Thoracic aorta (tissue), 2 donors: Measurements from ENCODE around the gene NKX1-1. TPM values are rescaled to one million over a fixed set of nuclear protein-coding genes. Genes with fewer than 3 reads are reported as not detected.
"Not testable (repeated sequence)": the region's sequence is repeated elsewhere in the genome, so short reads cannot be mapped to it uniquely, and the experiment has no call there.

Experiments
- ATAC-seq: fragments of 150-250 bp; one replicate; pipeline ENCODE4 v1.8.0; 2017; ENCODE audit warnings: low read depth; ENCODE audit not compliant: insufficient number of reproducible peaks, low FRiP score
- DNase-seq: peaks from one replicate; pipeline ENCODE4 v3.0.0-alpha.2; 2020; ENCODE audit warnings: low spot score
- H3K27ac ChIP-seq, 2 donors: fragments of 200-600 bp; sonication (generic); 1 replicate in 1 of 2; 2 replicates in 1 of 2; pipeline ENCODE4 v1.5.1; 2016; ENCODE audit warnings: mild to moderate bottlenecking in 2 of 2, moderate library complexity in 2 of 2
- H3K27me3 ChIP-seq: fragments of 200-600 bp; sonication (generic); replicated peaks from 2 replicates; pipeline ENCODE4 v1.6.0; 2016; ENCODE audit warnings: mild to moderate bottlenecking; ENCODE audit not compliant: insufficient read depth
- H3K36me3 ChIP-seq: fragments of 200-600 bp; sonication (generic); one replicate; pipeline ENCODE4 v1.5.1; 2016
- H3K4me1 ChIP-seq, 2 donors: fragments of 200-600 bp; sonication (generic); 1 replicate in 1 of 2; 2 replicates in 1 of 2; pipeline versions ENCODE4 v1.5.1 to v1.6.0; 2016; ENCODE audit warnings: low read depth in 2 of 2, mild to moderate bottlenecking in 1 of 2; ENCODE audit not compliant: control insufficient read depth in 1 of 2
- H3K4me3 ChIP-seq: fragments of 200-600 bp; sonication (generic); 2 replicates; pipeline ENCODE4 v1.5.1; 2016; ENCODE audit warnings: mild to moderate bottlenecking
- H3K9me3 ChIP-seq: fragments of 200-600 bp; sonication (generic); 2 replicates; pipeline ENCODE4 v1.5.1; 2016
- total RNA-seq, 2 donors: library from RNA; depleted of rRNA; stranded (reverse); fragments of >200 nt; gene quantifications; one replicate each; pipeline versions ENCODE4 v1.1.0 to v1.2.3, GENCODE V29; 2016
- TF ChIP-seq, protein P1 (sequence below): fragments of 200-600 bp; sonication (generic); IDR thresholded peaks from one replicate; pipeline ENCODE4 v1.5.1; 2019; ENCODE audit warnings: antibody characterized with exemption

The NKX1-1 gene
- total RNA-seq, 2 donors from 2014 or later, result not detected

DNA sequence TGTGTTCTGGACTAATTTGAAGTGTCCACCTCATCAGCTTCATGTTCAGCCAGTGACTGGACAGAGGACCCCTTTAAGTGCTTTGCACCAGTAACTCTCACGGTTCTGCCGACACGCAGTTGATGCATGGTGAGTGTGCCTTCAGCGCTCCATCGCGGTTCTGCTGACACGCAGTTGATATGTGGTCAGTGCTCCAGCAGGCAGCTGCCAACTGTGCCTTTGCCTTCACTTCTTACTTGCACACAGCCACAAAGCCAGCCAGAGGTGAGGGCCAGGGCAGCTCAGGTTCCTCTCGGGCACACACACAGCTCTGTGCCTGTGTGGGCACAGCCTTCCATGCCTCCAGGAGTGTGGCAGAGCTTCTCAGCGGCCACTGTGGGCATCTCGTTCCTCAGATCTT, 12.4 kb downstream of the NKX1-1 start:
- no peak for DNase-seq
- TF ChIP-seq, protein P1, sequence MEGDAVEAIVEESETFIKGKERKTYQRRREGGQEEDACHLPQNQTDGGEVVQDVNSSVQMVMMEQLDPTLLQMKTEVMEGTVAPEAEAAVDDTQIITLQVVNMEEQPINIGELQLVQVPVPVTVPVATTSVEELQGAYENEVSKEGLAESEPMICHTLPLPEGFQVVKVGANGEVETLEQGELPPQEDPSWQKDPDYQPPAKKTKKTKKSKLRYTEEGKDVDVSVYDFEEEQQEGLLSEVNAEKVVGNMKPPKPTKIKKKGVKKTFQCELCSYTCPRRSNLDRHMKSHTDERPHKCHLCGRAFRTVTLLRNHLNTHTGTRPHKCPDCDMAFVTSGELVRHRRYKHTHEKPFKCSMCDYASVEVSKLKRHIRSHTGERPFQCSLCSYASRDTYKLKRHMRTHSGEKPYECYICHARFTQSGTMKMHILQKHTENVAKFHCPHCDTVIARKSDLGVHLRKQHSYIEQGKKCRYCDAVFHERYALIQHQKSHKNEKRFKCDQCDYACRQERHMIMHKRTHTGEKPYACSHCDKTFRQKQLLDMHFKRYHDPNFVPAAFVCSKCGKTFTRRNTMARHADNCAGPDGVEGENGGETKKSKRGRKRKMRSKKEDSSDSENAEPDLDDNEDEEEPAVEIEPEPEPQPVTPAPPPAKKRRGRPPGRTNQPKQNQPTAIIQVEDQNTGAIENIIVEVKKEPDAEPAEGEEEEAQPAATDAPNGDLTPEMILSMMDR, result no peak
- H3K9me3 ChIP-seq, result peaks cover 5% of the 10 kb centered on the region
- no peak overlapping the region for H3K4me3 ChIP-seq
- no peaks in the 10 kb centered on the region for H3K27me3 ChIP-seq
- peaks cover 18% of the 10 kb centered on the region for H3K36me3 ChIP-seq
- ATAC-seq, result no peak
- no peaks in the 10 kb centered on the region for H3K4me1 ChIP-seq
- H3K27ac ChIP-seq, result no peak overlapping the region

- H3K4me1 ChIP-seq, H3K27ac ChIP-seq, ATAC-seq, H3K4me3 ChIP-seq, DNase-seq, H3K27me3 ChIP-seq: not testable (repeated sequence)
- peaks cover 23% of the 10 kb centered on the region for H3K36me3 ChIP-seq
- H3K9me3 ChIP-seq, result peaks cover 10% of the 10 kb centered on the region
Measured at GRCh38 chr4:1393363-1393762, 12.9 kb downstream of the NKX1-1 start.

DNA sequence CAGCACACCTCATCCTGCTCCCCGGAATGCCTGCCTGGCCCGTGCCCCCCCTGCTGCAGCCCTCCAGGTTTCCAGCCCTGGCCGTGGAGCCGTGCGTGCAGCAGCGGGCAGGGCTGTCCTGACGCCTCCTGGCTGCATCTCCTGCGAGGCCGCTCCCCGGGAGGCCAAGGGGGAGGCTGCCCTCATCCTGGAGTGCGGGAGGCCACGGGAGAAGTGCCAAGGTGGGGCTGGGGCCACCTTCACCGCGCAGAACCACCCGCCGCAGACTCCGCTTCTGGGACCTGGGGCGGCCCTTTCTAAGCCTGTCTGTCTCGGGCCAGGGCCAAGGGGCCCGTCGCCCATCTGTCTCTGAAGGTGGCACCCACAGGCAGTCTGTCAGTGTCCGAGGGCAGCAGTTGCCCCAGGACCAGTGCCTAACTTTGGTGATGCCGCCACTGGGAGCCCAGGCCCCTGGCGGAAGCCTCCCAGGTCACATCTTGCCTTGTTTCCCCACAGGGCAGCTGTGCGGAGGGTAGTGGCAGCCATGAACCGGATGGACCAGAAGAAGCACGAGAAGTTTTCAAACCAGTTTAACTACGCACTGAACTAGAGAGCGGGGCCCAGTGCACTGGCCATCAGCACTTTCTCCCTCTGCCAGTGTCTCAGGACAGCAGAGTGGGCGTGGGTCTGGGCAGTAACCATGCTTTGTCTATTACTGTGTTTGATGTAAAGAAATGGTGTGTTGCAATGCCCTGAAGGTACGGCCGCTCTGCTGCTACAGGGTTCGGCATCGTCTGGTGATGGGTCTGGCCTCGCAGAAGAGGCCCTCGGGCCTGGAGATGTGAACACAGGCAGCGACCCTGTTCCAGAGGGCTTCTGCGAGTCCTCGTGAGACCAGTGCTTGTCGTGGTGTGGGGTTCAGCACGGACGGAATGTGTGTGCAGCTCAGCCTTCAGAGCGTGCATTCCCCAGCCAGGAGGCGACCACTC, 20.6 kb downstream of the NKX1-1 start:
- TF ChIP-seq, protein P1, result no peak
- DNase-seq (no peak), ATAC-seq (no peak)
- peaks cover 32% of the 10 kb centered on the region for H3K36me3 ChIP-seq
- H3K27me3 ChIP-seq, result no peaks in the 10 kb centered on the region
- H3K4me3 ChIP-seq, result no peak overlapping the region
- H3K9me3 ChIP-seq, result peaks cover 8% of the 10 kb centered on the region
- H3K4me1 ChIP-seq, result no peaks in the 10 kb centered on the region
- no peak overlapping the region for H3K27ac ChIP-seq

GRCh38 chr4:1384675-1385372, 21.4 kb downstream of the NKX1-1 start:
- ATAC-seq (no peak), DNase-seq (no peak)
- no peaks in the 10 kb centered on the region for H3K27me3 ChIP-seq
- no peaks in the 10 kb centered on the region for H3K4me1 ChIP-seq
- peaks cover 32% of the 10 kb centered on the region for H3K36me3 ChIP-seq
- H3K9me3 ChIP-seq, result peaks cover 8% of the 10 kb centered on the region
- TF ChIP-seq, protein P1, result no peak
- H3K27ac ChIP-seq, result no peak overlapping the region
- H3K4me3 ChIP-seq, result no peak overlapping the region

DNA sequence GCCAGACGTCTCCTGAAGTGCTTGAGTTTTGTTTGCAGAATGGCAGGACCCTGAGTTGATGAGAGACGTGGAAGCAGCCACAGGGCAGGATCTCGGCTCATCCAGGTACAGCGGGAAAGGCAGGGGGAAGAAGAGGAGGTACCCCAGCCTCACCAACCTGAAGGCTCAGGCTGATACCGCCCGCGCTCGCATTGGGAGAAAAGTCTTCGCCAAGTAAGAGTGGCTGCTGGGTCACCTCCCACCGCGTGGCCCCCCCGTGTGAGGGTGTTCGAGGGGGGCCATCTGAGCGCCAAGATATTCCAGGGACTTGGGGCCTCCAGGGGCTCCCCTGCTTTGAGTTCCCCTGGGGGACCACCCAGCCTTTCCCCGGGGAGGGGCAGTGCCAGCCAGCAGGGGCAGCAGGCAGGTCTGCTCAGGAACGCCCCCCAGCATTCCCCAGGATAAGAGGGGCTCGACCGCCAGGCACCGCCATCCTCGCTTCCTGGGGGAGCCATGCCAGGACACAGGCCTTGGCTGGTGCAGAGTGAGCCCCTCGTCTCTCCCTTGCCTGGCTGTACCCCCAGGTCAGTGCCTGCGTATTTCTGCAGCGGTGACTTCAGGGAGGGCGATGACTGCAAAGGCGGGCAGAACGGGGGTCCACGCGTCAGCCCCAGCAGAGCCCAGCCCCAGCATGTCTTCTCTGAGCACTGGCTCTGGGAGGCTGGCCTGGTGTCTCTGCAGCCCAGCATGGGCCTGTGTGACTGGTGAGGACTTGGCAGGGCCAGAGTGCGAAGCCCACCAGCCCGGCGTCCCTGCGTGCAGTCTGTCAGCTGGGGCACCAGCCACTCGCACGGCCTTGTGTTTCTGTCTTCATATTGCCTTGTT, 22.3 kb downstream of the NKX1-1 start:
- TF ChIP-seq, protein P1, result no peak
- H3K27ac ChIP-seq, result no peak overlapping the region
- H3K9me3 ChIP-seq, result peaks cover 7% of the 10 kb centered on the region
- no peak overlapping the region for H3K4me3 ChIP-seq
- H3K36me3 ChIP-seq, result peaks cover 29% of the 10 kb centered on the region
- no peak for DNase-seq
- H3K27me3 ChIP-seq, result no peaks in the 10 kb centered on the region
- no peaks in the 10 kb centered on the region for H3K4me1 ChIP-seq
- ATAC-seq, result no peak
